ENCODE measurements around the gene SMG5.

The SMG5 gene

GRCh38 chr1:156213644-156213966 is 69.0 kb downstream of the SMG5 start:
- no peak for TF ChIP-seq CTCF (conservative IDR thresholded peaks at IDR 0.05; ENCODE audit: control insufficient read depth, insufficient read depth, low read depth, low read length)
- DNase-seq (ENCODE audit: low read depth), result no peak
- peak overlapping the region; percentile 94 for H3K4me3 ChIP-seq (ENCODE audit: control insufficient read depth, low read depth, low read length)

- peak within 1 kb of the TSS; percentile 94 for H3K4me3 ChIP-seq (ENCODE audit: control insufficient read depth, low read depth, low read length)
- peak; percentile 94 for DNase-seq (ENCODE audit: low read depth)
- no peak for TF ChIP-seq CTCF (conservative IDR thresholded peaks at IDR 0.05; ENCODE audit: control insufficient read depth, insufficient read depth, low read depth, low read length)
Measured at GRCh38 chr1:156212833-156213643, 69.6 kb downstream of the SMG5 start, which contains the start of gene PMF1. Gene PMF1 (plus strand): TSS chr1:156213007. CDS start chr1:156213016, 9 bp downstream.

- TF ChIP-seq CTCF (conservative IDR thresholded peaks at IDR 0.05; ENCODE audit: control insufficient read depth, insufficient read depth, low read depth, low read length), result no peak
- no peak for DNase-seq (ENCODE audit: low read depth)
- H3K4me3 ChIP-seq (ENCODE audit: control insufficient read depth, low read depth, low read length), result peak overlapping the region; percentile 94
Measured at GRCh38 chr1:156212130-156212529, 70.5 kb downstream of the SMG5 start.

GRCh38 chr1:156211243-156211642 is 71.4 kb downstream of the SMG5 start:
- DNase-seq (ENCODE audit: low read depth), result no peak
- H3K4me3 ChIP-seq (ENCODE audit: control insufficient read depth, low read depth, low read length), result no peak overlapping the region
- no peak for TF ChIP-seq CTCF (conservative IDR thresholded peaks at IDR 0.05; ENCODE audit: control insufficient read depth, insufficient read depth, low read depth, low read length)

GRCh38 chr1:156204686-156205085 is 77.9 kb downstream of the SMG5 start:
- no peak for TF ChIP-seq CTCF (conservative IDR thresholded peaks at IDR 0.05; ENCODE audit: control insufficient read depth, insufficient read depth, low read depth, low read length)
- H3K4me3 ChIP-seq (ENCODE audit: control insufficient read depth, low read depth, low read length), result no peak overlapping the region
- DNase-seq (ENCODE audit: low read depth), result peak; percentile 29

- H3K4me3 ChIP-seq (ENCODE audit: control insufficient read depth, low read depth, low read length), result no peak overlapping the region
- peak; percentile 43 for DNase-seq (ENCODE audit: low read depth)
- TF ChIP-seq CTCF (conservative IDR thresholded peaks at IDR 0.05; ENCODE audit: control insufficient read depth, insufficient read depth, low read depth, low read length), result no peak
Measured at GRCh38 chr1:156203331-156203730, 79.3 kb downstream of the SMG5 start.

All from fibroblast of mammary gland (primary cell).